Fibroblast of peridontal ligament (primary cell): ENCODE data around the gene ECSIT.
"Not testable (repeated sequence)": the region's sequence is repeated elsewhere in the genome, so short reads cannot be mapped to it uniquely, and the experiment has no call there.

Experiments used
- DNase-seq: peaks from one replicate; pipeline ENCODE4 v3.0.0-alpha.2; 2010; ENCODE audit errors: extremely low read depth

ECSIT gene

GRCh38 chr19:11478167-11479089 lies 50.5 kb downstream of the ECSIT start:
- DNase-seq = no peak

GRCh38 chr19:11475861-11476260 lies 53.1 kb downstream of the ECSIT start:
- no peak for DNase-seq

GRCh38 chr19:11475343-11475742 lies 53.6 kb downstream of the ECSIT start:
- not testable (repeated sequence) for DNase-seq

- DNase-seq = no peak
Observed at GRCh38 chr19:11473725-11474124, 55.2 kb downstream of the ECSIT start.

GRCh38 chr19:11468266-11468845 lies 60.6 kb downstream of the ECSIT start:
- DNase-seq = not testable (repeated sequence)

- no peak for DNase-seq
Observed at GRCh38 chr19:11465600-11465999, 63.3 kb downstream of the ECSIT start.

- no peak for DNase-seq
Observed at GRCh38 chr19:11464333-11465265, 64.3 kb downstream of the ECSIT start.

- no peak for DNase-seq
Observed at GRCh38 chr19:11463391-11463790, 65.5 kb downstream of the ECSIT start.

GRCh38 chr19:11461453-11461852 lies 67.5 kb downstream of the ECSIT start:
- DNase-seq = no peak

- DNase-seq = no peak
Observed at GRCh38 chr19:11460207-11460606, 68.7 kb downstream of the ECSIT start.

GRCh38 chr19:11458912-11459311 lies 70.0 kb downstream of the ECSIT start:
- DNase-seq = not testable (repeated sequence)

GRCh38 chr19:11458236-11458900 lies 70.6 kb downstream of the ECSIT start:
- no peak for DNase-seq

- no peak for DNase-seq
Observed at GRCh38 chr19:11457831-11458230, 71.1 kb downstream of the ECSIT start.

- no peak for DNase-seq
Observed at GRCh38 chr19:11457115-11457514, 71.8 kb downstream of the ECSIT start.

GRCh38 chr19:11456659-11457058 lies 72.3 kb downstream of the ECSIT start:
- no peak for DNase-seq
